Mesenchymal stem cell (in vitro differentiated cells and primary cell): ENCODE data around the gene MISP.

Source experiments
- DNase-seq: peaks from one replicate; pipeline ENCODE4 v3.0.0-alpha.2; 2013
- H2AFZ ChIP-seq: one replicate; pipeline ENCODE4 v1.6.1; 2013; ENCODE audit warnings: low read depth, mild to moderate bottlenecking, control low read depth, inconsistent platforms, low read length, moderate library complexity
- H2AK5ac ChIP-seq: 2 replicates; pipeline ENCODE4 v1.6.1; 2013; ENCODE audit warnings: low read length, moderate library complexity, mild to moderate bottlenecking, inconsistent platforms; ENCODE audit not compliant: severe bottlenecking
- H2BK120ac ChIP-seq: one replicate; pipeline ENCODE4 v1.6.1; 2013; ENCODE audit warnings: low read depth, mild to moderate bottlenecking, inconsistent platforms, low read length, moderate library complexity
- H2BK12ac ChIP-seq, 2 experiments: one replicate each; pipeline ENCODE4 v1.6.1; 2013; ENCODE audit warnings: inconsistent platforms in 2 of 2, low read length in 2 of 2, mild to moderate bottlenecking in 2 of 2, moderate library complexity in 2 of 2, control low read depth in 1 of 2
- H2BK15ac ChIP-seq: one replicate; pipeline ENCODE4 v1.6.1; 2013; ENCODE audit warnings: mild to moderate bottlenecking, low read depth, inconsistent platforms; ENCODE audit not compliant: poor library complexity, severe bottlenecking
- H2BK5ac ChIP-seq: 2 replicates; pipeline ENCODE4 v1.6.1; 2013; ENCODE audit warnings: low read depth, mild to moderate bottlenecking, low read length, control low read depth, inconsistent platforms; ENCODE audit not compliant: poor library complexity, severe bottlenecking
- H3K14ac ChIP-seq, 2 experiments: one replicate each; pipeline ENCODE4 v1.6.1; 2013; ENCODE audit warnings: inconsistent platforms in 2 of 2, low read length in 2 of 2, control low read depth in 1 of 2, mild to moderate bottlenecking in 1 of 2, moderate library complexity in 1 of 2
- H3K18ac ChIP-seq, 2 experiments: one replicate each; pipeline ENCODE4 v1.6.1; 2013; ENCODE audit warnings: inconsistent platforms in 2 of 2, low read length in 2 of 2, control low read depth in 1 of 2, low read depth in 1 of 2, mild to moderate bottlenecking in 1 of 2
- H3K23ac ChIP-seq, 2 experiments: one replicate each; pipeline ENCODE4 v1.6.1; 2013; ENCODE audit warnings: inconsistent platforms in 2 of 2, low read length in 2 of 2, mild to moderate bottlenecking in 2 of 2, moderate library complexity in 2 of 2, control low read depth in 1 of 2
- H3K27ac ChIP-seq: 2 replicates; pipeline ENCODE4 v1.5.1; 2013; ENCODE audit warnings: mild to moderate bottlenecking, moderate library complexity, low read length, control low read depth, inconsistent platforms; ENCODE audit not compliant: poor library complexity, severe bottlenecking
- H3K27me3 ChIP-seq, 2 experiments: 2 replicates each; pipeline versions ENCODE4 v1.6.1 to v1.7.0; 2013; ENCODE audit warnings: low read length in 2 of 2, mild to moderate bottlenecking in 2 of 2, moderate library complexity in 2 of 2, control low read depth in 1 of 2, inconsistent platforms in 1 of 2; ENCODE audit not compliant: control insufficient read depth in 1 of 2, insufficient read depth in 1 of 2
- H3K36me3 ChIP-seq, 2 experiments: 2 replicates each; pipeline versions ENCODE4 v1.6.1 to v1.7.0; 2013; ENCODE audit warnings: low read length in 2 of 2, control low read depth in 1 of 2, inconsistent platforms in 1 of 2, low read depth in 1 of 2, mild to moderate bottlenecking in 1 of 2; ENCODE audit not compliant: insufficient read depth in 2 of 2, control insufficient read depth in 1 of 2
- H3K4ac ChIP-seq, 2 experiments: one replicate each; pipeline ENCODE4 v1.6.1; 2013; ENCODE audit warnings: inconsistent platforms in 2 of 2, low read length in 2 of 2, mild to moderate bottlenecking in 2 of 2, moderate library complexity in 2 of 2, control low read depth in 1 of 2, low read depth in 1 of 2
- H3K4me1 ChIP-seq: 2 replicates; pipeline ENCODE4 v1.6.1; 2013; ENCODE audit warnings: low read depth, low read length, control low read depth; ENCODE audit not compliant: control insufficient read depth, insufficient read depth
- H3K4me2 ChIP-seq: 2 replicates; pipeline ENCODE4 v1.6.1; 2013; ENCODE audit warnings: low read length, mild to moderate bottlenecking, inconsistent platforms; ENCODE audit not compliant: poor library complexity, severe bottlenecking
- H3K4me3 ChIP-seq, 2 experiments: 2 replicates each; pipeline versions ENCODE4 v1.5.1 to v1.7.0; 2013; ENCODE audit warnings: low read length in 2 of 2, mild to moderate bottlenecking in 2 of 2, control low read depth in 1 of 2, low read depth in 1 of 2; ENCODE audit not compliant: insufficient read depth in 1 of 2
- H3K79me1 ChIP-seq: replicated peaks from 2 replicates; pipeline ENCODE4 v1.6.1; 2013; ENCODE audit warnings: mild to moderate bottlenecking, control low read depth, low read length, inconsistent platforms; ENCODE audit not compliant: poor library complexity, severe bottlenecking
- H3K9ac ChIP-seq: 2 replicates; pipeline ENCODE4 v1.7.0; 2013; ENCODE audit warnings: mild to moderate bottlenecking, low read length, moderate library complexity
- H3K9me3 ChIP-seq: 2 replicates; pipeline ENCODE4 v1.7.0; 2013; ENCODE audit warnings: mild to moderate bottlenecking, low read length; ENCODE audit not compliant: control insufficient read depth
- H4K8ac ChIP-seq: one replicate; pipeline ENCODE4 v1.6.1; 2013; ENCODE audit warnings: inconsistent platforms, mild to moderate bottlenecking, low read length, moderate library complexity
- H4K91ac ChIP-seq: one replicate; pipeline ENCODE4 v1.6.1; 2013; ENCODE audit warnings: mild to moderate bottlenecking, low read length, inconsistent platforms
- WGBS: methylation state at CpG from one replicate; pipeline ENCODE4 v1.1.7; 2013; ENCODE audit warnings: mixed read lengths; 5-methylcytosine and 5-hydroxymethylcytosine counted together

The MISP gene

DNA sequence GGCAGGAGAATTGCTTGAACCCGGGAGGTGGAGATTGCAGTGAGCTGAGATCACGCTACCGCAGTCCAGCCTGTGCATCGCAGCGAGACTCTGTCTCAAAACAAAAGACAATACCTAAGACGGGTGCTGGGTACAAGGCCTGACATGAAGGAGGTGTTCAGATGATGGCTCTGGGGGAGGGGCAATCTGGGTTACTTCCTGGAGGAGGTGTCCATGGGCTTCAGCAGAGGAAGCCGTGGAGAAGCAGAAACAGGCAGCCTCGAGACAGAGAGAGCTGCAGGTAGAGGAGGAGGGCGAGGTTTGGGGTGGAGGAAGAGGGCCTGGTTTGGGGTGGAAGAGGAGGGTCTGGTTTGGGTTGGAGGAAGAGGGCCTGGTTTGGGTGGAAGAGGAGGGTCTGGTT is 3.6 kb downstream of the MISP start:
- WGBS: 84% methylated on average over 9 of the region's 9 CpGs
- H2BK15ac ChIP-seq: no peak overlapping the region
- H4K8ac ChIP-seq: no peak overlapping the region

GRCh38 chr19:755063-755462 is 4.2 kb downstream of the MISP start:
- DNase-seq: no peak
- H2BK120ac ChIP-seq: no peak overlapping the region
- H2BK5ac ChIP-seq: no peak overlapping the region
- no peak overlapping the region for H3K23ac ChIP-seq
- no peaks in the 10 kb centered on the region for H3K27me3 ChIP-seq
- no peak overlapping the region for H3K18ac ChIP-seq
- H3K4ac ChIP-seq: no peak overlapping the region
- H3K4me1 ChIP-seq: peaks cover 24% of the 10 kb centered on the region
- no peak overlapping the region for H2AFZ ChIP-seq
- no peaks in the 10 kb centered on the region for H3K9me3 ChIP-seq
- no peak overlapping the region for H3K27ac ChIP-seq
- no peak overlapping the region for H3K14ac ChIP-seq
- H2AK5ac ChIP-seq: no peak overlapping the region
- no peak overlapping the region for H2BK15ac ChIP-seq
- no peak overlapping the region for H2BK12ac ChIP-seq
- H3K36me3 ChIP-seq: no peaks in the 10 kb centered on the region
- no peak overlapping the region for H3K4me2 ChIP-seq
- H4K91ac ChIP-seq: no peak overlapping the region
- 96% methylated on average over 15 of the region's 15 CpGs for WGBS
- H3K9ac ChIP-seq: no peak overlapping the region
- no peaks in the 10 kb centered on the region for H3K79me1 ChIP-seq
- no peak overlapping the region for H4K8ac ChIP-seq
- H3K4me3 ChIP-seq: no peak overlapping the region

More for the DNA sequence above, 3.6 kb downstream of the MISP start:
- no peaks in the 10 kb centered on the region for H3K36me3 ChIP-seq
- H3K9me3 ChIP-seq: no peaks in the 10 kb centered on the region
- no peak overlapping the region for H3K9ac ChIP-seq
- no peak for DNase-seq
- no peak overlapping the region for H2AFZ ChIP-seq
- no peak overlapping the region for H3K4ac ChIP-seq
- peak overlapping the region; percentile 17 for H2AK5ac ChIP-seq
- H3K27ac ChIP-seq: no peak overlapping the region
- no peak overlapping the region for H3K23ac ChIP-seq
- no peak overlapping the region for H2BK120ac ChIP-seq
- H4K91ac ChIP-seq: no peak overlapping the region
- H3K14ac ChIP-seq: no peak overlapping the region
- H2BK5ac ChIP-seq: no peak overlapping the region
- no peak overlapping the region for H2BK12ac ChIP-seq
- no peak overlapping the region for H3K18ac ChIP-seq
- H3K27me3 ChIP-seq: no peaks in the 10 kb centered on the region
- H3K79me1 ChIP-seq: no peaks in the 10 kb centered on the region
- peaks cover 24% of the 10 kb centered on the region for H3K4me1 ChIP-seq
- no peak overlapping the region for H3K4me2 ChIP-seq
- no peak overlapping the region for H3K4me3 ChIP-seq

- Histone ChIP-seq H4K91ac (no peak overlapping the region), H2AFZ (no peak overlapping the region), H3K27ac (no peak overlapping the region), H3K9ac (no peak overlapping the region), H3K4ac (no peak overlapping the region), H3K27me3 (no peaks in the 10 kb centered on the region), H3K4me2 (no peak overlapping the region), H3K36me3 (no peaks in the 10 kb centered on the region), H2BK15ac (no peak overlapping the region), H2BK120ac (no peak overlapping the region), H3K23ac (no peak overlapping the region), H3K79me1 (no peaks in the 10 kb centered on the region), H3K4me3 (no peak overlapping the region), H4K8ac (no peak overlapping the region), H3K4me1 (peaks cover 17% of the 10 kb centered on the region), H3K18ac (no peak overlapping the region), H3K14ac (no peak overlapping the region), H2BK5ac (no peak overlapping the region), H2BK12ac (no peak overlapping the region), H2AK5ac (no peak overlapping the region), H3K9me3 (no peaks in the 10 kb centered on the region)
- peak; percentile 59 for DNase-seq
These were observed 5.3 kb downstream of the MISP start for GRCh38 chr19:756236-756635.

DNA sequence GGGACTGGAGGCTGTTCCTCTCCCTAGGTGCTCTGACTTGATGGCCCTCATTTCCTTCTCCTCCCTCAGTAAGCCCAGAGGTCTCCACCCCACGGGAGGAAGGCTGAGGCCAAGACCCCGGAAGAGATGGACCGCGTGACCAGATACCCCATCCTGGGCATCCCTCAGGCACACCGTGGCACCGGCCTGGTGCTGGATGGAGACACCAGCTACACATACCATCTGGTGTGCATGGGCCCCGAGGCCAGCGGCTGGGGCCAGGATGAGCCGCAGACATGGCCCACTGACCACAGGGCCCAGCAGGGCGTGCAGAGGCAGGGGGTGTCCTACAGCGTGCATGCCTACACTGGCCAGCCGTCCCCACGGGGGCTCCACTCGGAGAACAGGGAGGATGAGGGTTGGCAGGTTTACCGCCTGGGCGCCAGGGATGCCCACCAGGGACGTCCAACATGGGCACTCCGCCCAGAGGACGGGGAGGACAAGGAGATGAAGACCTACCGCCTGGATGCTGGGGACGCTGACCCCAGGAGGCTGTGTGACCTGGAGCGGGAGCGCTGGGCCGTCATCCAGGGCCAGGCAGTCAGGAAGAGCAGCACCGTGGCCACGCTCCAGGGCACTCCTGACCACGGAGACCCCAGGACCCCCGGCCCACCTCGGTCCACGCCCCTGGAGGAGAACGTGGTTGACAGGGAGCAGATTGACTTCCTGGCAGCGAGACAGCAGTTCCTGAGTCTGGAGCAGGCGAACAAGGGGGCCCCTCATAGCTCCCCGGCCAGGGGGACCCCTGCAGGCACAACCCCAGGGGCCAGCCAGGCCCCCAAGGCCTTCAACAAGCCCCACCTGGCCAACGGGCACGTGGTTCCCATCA is 6.1 kb downstream of the MISP start:
- Histone ChIP-seq H4K8ac (no peak overlapping the region), H2BK15ac (no peak overlapping the region), H3K14ac (peak overlapping the region in 1 of 2 experiments; percentile 42), H3K4me2 (no peak overlapping the region), H4K91ac (no peak overlapping the region), H3K4me1 (peaks cover 11% of the 10 kb centered on the region), H3K23ac (no peak overlapping the region), H3K79me1 (no peaks in the 10 kb centered on the region), H2BK12ac (no peak overlapping the region), H3K27me3 (no peaks in the 10 kb centered on the region), H2BK120ac (no peak overlapping the region), H3K9ac (no peak overlapping the region), H3K9me3 (peaks cover 5% of the 10 kb centered on the region), H3K18ac (no peak overlapping the region), H2AK5ac (no peak overlapping the region), H3K36me3 (no peaks in the 10 kb centered on the region), H3K27ac (no peak overlapping the region), H3K4me3 (no peak overlapping the region), H2BK5ac (no peak overlapping the region), H2AFZ (no peak overlapping the region), H3K4ac (no peak overlapping the region)
- 90% methylated on average over 36 of the region's 36 CpGs for WGBS
- DNase-seq: no peak
